Measurements from ENCODE around the gene AGBL1. TPM values are rescaled to one million over a fixed set of nuclear protein-coding genes. Genes with fewer than 3 reads are reported as not detected.

AGBL1 gene
- total and polyA plus RNA-seq, 2 donors (not counting 1 experiment from before 2014, with no cell fraction given), result not detected

GRCh38 chr15:86849136-86849535 is 769.5 kb downstream of the AGBL1 start:
- ChIA-PET POLR2A (no interaction called here), CTCF (no interaction called here)
- H3K4me3 ChIP-seq (ENCODE audit: control extremely low read depth in 1 of 5, extremely low read depth in 1 of 5, insufficient read depth in 1 of 5, low read depth in 2 of 5, low read length in 4 of 5), result no peak overlapping the region
- no peaks in the 10 kb centered on the region for H3K79me2 ChIP-seq (ENCODE audit: control insufficient read depth, insufficient read depth, low read length)
- H2AFZ ChIP-seq (ENCODE audit: insufficient read depth, low read depth, low read length, poor library complexity, severe bottlenecking), result no peak overlapping the region
- intact Hi-C loops (cut with micrococcal nuclease), result no loop called here
- H3K27me3 Mint-ChIP-seq, result no peaks in the 10 kb centered on the region
- H3K36me3 ChIP-seq (replicated peaks in 1 of 2; ENCODE audit: control extremely low read depth in 1 of 2, control insufficient read depth in 1 of 2, extremely low read depth in 1 of 2, insufficient read depth in 2 of 2, low read length in 1 of 2), result no peaks in the 10 kb centered on the region
- peaks cover 0 to 4% (median 0%) of the 10 kb centered on the region in 3 donors for H3K9me3 ChIP-seq (ENCODE audit: control extremely low read depth in 1 of 3, control insufficient read depth in 2 of 3, insufficient read depth in 1 of 3, low read length in 2 of 3)
- ATAC-seq (ENCODE audit: low read depth), result no peak
- no peak overlapping the region for H3K27ac ChIP-seq (ENCODE audit: low read length in 2 of 2)
- H3K27ac Mint-ChIP-seq, result no peak overlapping the region
- no peak overlapping the region for H3K9ac ChIP-seq (ENCODE audit: low read length)
- DNase-seq, result no peak
- H3K27me3 ChIP-seq (replicated peaks in 1 of 4; ENCODE audit: control extremely low read depth in 1 of 4, control insufficient read depth in 3 of 4, insufficient read depth in 4 of 4, low read length in 3 of 4), result no peaks in the 10 kb centered on the region
- H3K4me3 Mint-ChIP-seq, result no peak overlapping the region
- no peaks in the 10 kb centered on the region for H3K4me1 ChIP-seq (ENCODE audit: control insufficient read depth in 2 of 2, insufficient read depth in 2 of 2, low read length in 2 of 2)
- no peak for TF ChIP-seq CTCF (IDR thresholded peaks at IDR 0.05)
- no peak for TF ChIP-seq EZH2 (IDR thresholded peaks at IDR 0.05; ENCODE audit: borderline replicate concordance, insufficient read depth, low read depth, low read length, poor library complexity, severe bottlenecking)
- H3K4me2 ChIP-seq (replicated peaks; ENCODE audit: low read depth, low read length, poor library complexity, severe bottlenecking), result no peak overlapping the region
- no peaks in the 10 kb centered on the region for H3K4me1 Mint-ChIP-seq
- no peaks in the 10 kb centered on the region for H3K9me3 Mint-ChIP-seq (ENCODE audit: insufficient read depth)
- 100% methylated on average over 2 of the region's 5 CpGs for WGBS (ENCODE audit: insufficient coverage)
- no peaks in the 10 kb centered on the region for H4K20me1 ChIP-seq (ENCODE audit: control insufficient read depth, insufficient read depth, low read length, poor library complexity, severe bottlenecking)

GRCh38 chr15:86849558-86850285 is 770.1 kb downstream of the AGBL1 start:
- no peak overlapping the region for H3K4me2 ChIP-seq (replicated peaks; ENCODE audit: low read depth, low read length, poor library complexity, severe bottlenecking)
- no peak overlapping the region for H3K4me3 ChIP-seq (ENCODE audit: control extremely low read depth in 1 of 5, extremely low read depth in 1 of 5, insufficient read depth in 1 of 5, low read depth in 2 of 5, low read length in 4 of 5)
- CTCF ChIA-PET, result no interaction called here
- intact Hi-C loops (cut with micrococcal nuclease), result no loop called here
- H3K27ac Mint-ChIP-seq, result no peak overlapping the region
- H3K9me3 ChIP-seq (ENCODE audit: control extremely low read depth in 1 of 3, control insufficient read depth in 2 of 3, insufficient read depth in 1 of 3, low read length in 2 of 3), result peaks cover 0 to 4% (median 0%) of the 10 kb centered on the region in 3 donors
- no peak overlapping the region for H3K27ac ChIP-seq (ENCODE audit: low read length in 2 of 2)
- H3K27me3 Mint-ChIP-seq, result no peaks in the 10 kb centered on the region
- no peaks in the 10 kb centered on the region for H3K4me1 ChIP-seq (ENCODE audit: control insufficient read depth in 2 of 2, insufficient read depth in 2 of 2, low read length in 2 of 2)
- TF ChIP-seq CTCF (IDR thresholded peaks at IDR 0.05) (no peak), EZH2 (IDR thresholded peaks at IDR 0.05; ENCODE audit: borderline replicate concordance, insufficient read depth, low read depth, low read length, poor library complexity, severe bottlenecking) (no peak)
- H3K36me3 ChIP-seq (replicated peaks in 1 of 2; ENCODE audit: control extremely low read depth in 1 of 2, control insufficient read depth in 1 of 2, extremely low read depth in 1 of 2, insufficient read depth in 2 of 2, low read length in 1 of 2), result no peaks in the 10 kb centered on the region
- H2AFZ ChIP-seq (ENCODE audit: insufficient read depth, low read depth, low read length, poor library complexity, severe bottlenecking), result no peak overlapping the region
- H3K4me1 Mint-ChIP-seq, result no peaks in the 10 kb centered on the region
- H3K27me3 ChIP-seq (replicated peaks in 1 of 4; ENCODE audit: control extremely low read depth in 1 of 4, control insufficient read depth in 3 of 4, insufficient read depth in 4 of 4, low read length in 3 of 4), result no peaks in the 10 kb centered on the region
- H4K20me1 ChIP-seq (ENCODE audit: control insufficient read depth, insufficient read depth, low read length, poor library complexity, severe bottlenecking), result no peaks in the 10 kb centered on the region
- no peak overlapping the region for H3K4me3 Mint-ChIP-seq
- ATAC-seq (ENCODE audit: low read depth), result no peak
- H3K9ac ChIP-seq (ENCODE audit: low read length), result no peak overlapping the region
- no peak for DNase-seq
- no peaks in the 10 kb centered on the region for H3K79me2 ChIP-seq (ENCODE audit: control insufficient read depth, insufficient read depth, low read length)
- H3K9me3 Mint-ChIP-seq (ENCODE audit: insufficient read depth), result no peaks in the 10 kb centered on the region
- 88% methylated on average over 3 of the region's 6 CpGs for WGBS (ENCODE audit: insufficient coverage)
- POLR2A ChIA-PET, result no interaction called here

Measured in B cell (primary cell).